Activated T-helper 1 cell treated with Interleukin-2 at 50 U/mL for 16 hours (primary cell): ENCODE data around the gene ZNF248.
"Not testable (repeated sequence)": the region's sequence is repeated elsewhere in the genome, so short reads cannot be mapped to it uniquely, and the experiment has no call there.

Experiments
- DNase-seq: peaks from one replicate; pipeline ENCODE4 v3.0.0-alpha.2; 2020; ENCODE audit warnings: low read depth

The ZNF248 gene

GRCh38 chr10:37857287-37858211, at the start of gene ZNF248:
Gene ZNF248 (minus strand): TSS chr10:37857610. CDS start chr10:37856310, 1,300 bp downstream.
- DNase-seq, result peak; percentile 91

- no peak for DNase-seq
Observed at GRCh38 chr10:37906382-37906781, 49.0 kb upstream of the ZNF248 start.

- DNase-seq, result no peak
Observed at GRCh38 chr10:37896436-37896835, 39.0 kb upstream of the ZNF248 start.

- DNase-seq, result no peak
Observed at GRCh38 chr10:37895674-37896073, 38.3 kb upstream of the ZNF248 start.

GRCh38 chr10:37885850-37886249, 28.4 kb upstream of the ZNF248 start:
- no peak for DNase-seq

- no peak for DNase-seq
Observed at GRCh38 chr10:37872955-37873354, 15.5 kb upstream of the ZNF248 start.

GRCh38 chr10:37872283-37872682, 14.9 kb upstream of the ZNF248 start:
- DNase-seq, result no peak

GRCh38 chr10:37871568-37872251, 14.3 kb upstream of the ZNF248 start:
- no peak for DNase-seq

GRCh38 chr10:37871143-37871542, 13.7 kb upstream of the ZNF248 start:
- DNase-seq, result no peak

- no peak for DNase-seq
Observed at GRCh38 chr10:37868796-37869195, 11.4 kb upstream of the ZNF248 start.

GRCh38 chr10:37865957-37866803, 8.8 kb upstream of the ZNF248 start:
- DNase-seq, result no peak

GRCh38 chr10:37865264-37865663, 7.9 kb upstream of the ZNF248 start:
- DNase-seq, result no peak

- DNase-seq, result no peak
Observed at GRCh38 chr10:37860494-37861190, 3.2 kb upstream of the ZNF248 start.

GRCh38 chr10:37859270-37859669, 1.9 kb upstream of the ZNF248 start:
- DNase-seq, result not testable (repeated sequence)

GRCh38 chr10:37856881-37857286, 526 bp downstream of the ZNF248 start:
- DNase-seq, result peak; percentile 0

- no peak for DNase-seq
Observed at GRCh38 chr10:37855636-37856035, 1.8 kb downstream of the ZNF248 start.

- DNase-seq, result no peak
Observed at GRCh38 chr10:37854626-37855025, 2.8 kb downstream of the ZNF248 start.

- no peak for DNase-seq
Observed at GRCh38 chr10:37844644-37845043, 12.8 kb downstream of the ZNF248 start.

- DNase-seq, result no peak
Observed at GRCh38 chr10:37839243-37839642, 18.2 kb downstream of the ZNF248 start.

GRCh38 chr10:37831495-37832333, 25.7 kb downstream of the ZNF248 start:
- no peak for DNase-seq

GRCh38 chr10:37826806-37827205, 30.6 kb downstream of the ZNF248 start:
- DNase-seq, result no peak
